Ovary (tissue), 1 donor: Measurements from ENCODE around the gene RAET1E.

Experiments used
- EP300 ChIP-seq: sonication (generic); formaldehyde crosslinking; IDR thresholded peaks from one replicate; pipeline ENCODE4 v1.6.1; 2017; ENCODE audit warnings: antibody characterized with exemption
- POLR2A ChIP-seq: fragments of 450-650 bp; IDR thresholded peaks from one replicate; pipeline ENCODE4 v1.6.1; 2017; ENCODE audit warnings: antibody characterized with exemption, mild to moderate bottlenecking, moderate library complexity

DNA sequence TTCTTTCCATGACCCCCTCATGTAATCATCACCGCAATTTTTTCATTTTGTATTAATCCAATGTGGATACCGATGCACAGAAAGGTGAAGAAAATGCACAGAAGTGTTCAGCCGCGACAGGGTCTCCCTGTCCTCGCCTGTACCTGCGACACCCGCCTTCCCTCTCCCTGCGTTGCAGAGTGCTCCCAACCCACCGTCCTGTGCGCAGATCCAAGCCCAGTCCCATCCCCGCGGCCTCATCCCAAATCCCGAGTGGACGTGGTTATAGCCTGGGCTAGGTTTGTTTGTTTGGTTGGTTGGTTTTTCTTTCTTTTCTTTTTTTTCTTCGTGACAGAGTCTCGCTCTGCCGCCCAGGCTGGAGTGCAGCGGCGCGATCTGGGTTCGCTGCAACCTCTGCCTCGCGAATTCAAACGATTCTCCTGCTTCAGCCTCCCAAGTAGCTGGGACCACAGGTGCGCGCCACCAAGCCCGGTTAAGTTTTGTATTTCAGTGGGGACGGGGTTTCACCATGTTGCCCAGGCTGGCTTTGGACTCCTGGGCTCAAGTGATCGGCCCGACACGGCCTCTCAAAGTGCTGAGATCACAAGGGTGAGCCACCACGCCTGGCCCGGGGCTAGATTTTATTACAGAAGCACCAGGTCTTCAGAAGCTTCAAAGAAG is 25.5 kb upstream of the RAET1E start:
- no peak for TF ChIP-seq POLR2A
- TF ChIP-seq EP300 = no peak
